HK-2 (cell line): ENCODE measurements around the gene PLXNA4.

ENCODE experiments used
- DNase-seq: peaks from one replicate; pipeline ENCODE4 v3.0.0-alpha.2; 2018; ENCODE audit not compliant: unreplicated experiment

The PLXNA4 gene

GRCh38 chr7:132564849-132565248 is 11.4 kb downstream of the PLXNA4 start:
- DNase-seq, result no peak

- DNase-seq, result no peak
Measured at GRCh38 chr7:132564090-132564489, 12.2 kb downstream of the PLXNA4 start.

GRCh38 chr7:132562690-132563089 is 13.6 kb downstream of the PLXNA4 start:
- no peak for DNase-seq

- DNase-seq, result no peak
Measured at GRCh38 chr7:132561763-132562162, 14.5 kb downstream of the PLXNA4 start.

- DNase-seq, result no peak
Measured at GRCh38 chr7:132560825-132561529, 15.3 kb downstream of the PLXNA4 start.

- DNase-seq, result no peak
Measured at GRCh38 chr7:132560105-132560504, 16.2 kb downstream of the PLXNA4 start.

- no peak for DNase-seq
Measured at GRCh38 chr7:132558815-132559214, 17.5 kb downstream of the PLXNA4 start.

- no peak for DNase-seq
Measured at GRCh38 chr7:132557489-132558044, 18.7 kb downstream of the PLXNA4 start.

GRCh38 chr7:132554446-132554845 is 21.8 kb downstream of the PLXNA4 start:
- no peak for DNase-seq

- DNase-seq, result no peak
Measured at GRCh38 chr7:132553031-132553430, 23.2 kb downstream of the PLXNA4 start.

GRCh38 chr7:132551886-132552285 is 24.4 kb downstream of the PLXNA4 start:
- DNase-seq, result no peak

- DNase-seq, result no peak
Measured at GRCh38 chr7:132551439-132551838, 24.8 kb downstream of the PLXNA4 start.

- DNase-seq, result no peak
Measured at GRCh38 chr7:132548489-132549078, 27.7 kb downstream of the PLXNA4 start.

- DNase-seq, result no peak
Measured at GRCh38 chr7:132547821-132548220, 28.4 kb downstream of the PLXNA4 start.

- DNase-seq, result no peak
Measured at GRCh38 chr7:132546366-132547127, 29.7 kb downstream of the PLXNA4 start.

GRCh38 chr7:132545756-132546155 is 30.5 kb downstream of the PLXNA4 start:
- DNase-seq, result no peak

GRCh38 chr7:132544999-132545398 is 31.3 kb downstream of the PLXNA4 start:
- no peak for DNase-seq

GRCh38 chr7:132544025-132544424 is 32.2 kb downstream of the PLXNA4 start:
- no peak for DNase-seq

GRCh38 chr7:132542895-132543294 is 33.4 kb downstream of the PLXNA4 start:
- no peak for DNase-seq

GRCh38 chr7:132541656-132542055 is 34.6 kb downstream of the PLXNA4 start:
- no peak for DNase-seq

- DNase-seq, result no peak
Measured at GRCh38 chr7:132537456-132538145, 38.7 kb downstream of the PLXNA4 start.
